Inflammatory macrophage treated with lipopolysaccharide for 1 hour (primary cell): ENCODE data around the gene SPTBN1.

Experiments used
- DNase-seq, 2 donors: peaks; one replicate each; pipeline ENCODE4 v3.0.0-alpha.2; 2020 to 2022

Gene SPTBN1

DNA sequence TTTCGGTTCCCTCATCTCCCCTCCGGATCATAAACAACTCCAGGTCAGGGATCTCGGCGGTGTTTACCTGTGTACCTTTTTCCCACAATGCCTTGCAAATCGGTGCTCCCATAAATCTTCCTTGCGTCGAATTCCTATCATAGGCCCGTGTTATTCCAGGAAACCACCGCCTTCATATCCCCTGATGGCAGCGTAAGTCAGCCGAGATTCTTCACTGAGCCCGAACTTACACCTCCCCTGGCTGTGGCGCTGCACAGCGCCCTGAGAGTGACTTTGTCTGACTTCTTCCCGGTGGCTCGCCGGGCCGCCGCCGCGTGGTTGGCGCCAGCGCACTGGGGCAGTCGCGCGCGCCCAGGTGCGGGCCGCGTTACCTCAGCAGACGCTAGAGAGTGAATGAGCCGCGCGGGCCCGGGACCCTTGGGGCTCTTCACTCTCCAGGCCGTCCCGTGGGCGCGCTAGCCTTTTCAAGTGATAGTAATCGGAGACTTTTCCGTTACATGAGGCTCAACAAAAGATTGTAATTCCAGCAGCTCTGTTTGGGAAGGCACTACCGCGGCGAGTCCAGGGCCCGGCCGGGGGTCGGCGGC, 101.6 kb downstream of the SPTBN1 start:
- DNase-seq, result peak in 1 of 2 donors; percentile 26

GRCh38 chr2:54558188-54559005, 102.3 kb downstream of the SPTBN1 start:
- peak in 1 of 2 donors; percentile 31 for DNase-seq

DNA sequence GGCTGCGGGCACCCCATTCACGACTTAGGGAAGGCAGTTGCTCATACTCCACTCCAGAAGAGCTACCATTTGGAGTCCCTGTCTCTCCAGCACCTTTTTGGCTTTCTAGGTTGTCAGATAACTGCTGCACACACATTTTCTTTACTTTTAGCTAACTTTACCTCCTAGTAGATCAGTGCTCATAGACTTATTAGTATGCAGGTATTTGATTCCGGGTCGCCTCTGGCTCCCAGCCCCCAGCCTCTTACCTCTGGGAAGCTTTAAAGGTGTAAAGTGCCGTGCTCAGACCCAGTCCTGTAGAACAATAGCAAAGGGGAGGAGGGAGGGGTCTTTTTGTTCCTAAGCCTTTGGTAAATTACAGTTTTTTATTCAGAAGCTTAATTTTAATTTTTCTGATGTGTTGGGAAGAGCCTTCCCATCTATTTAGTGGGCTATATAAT, 102.9 kb downstream of the SPTBN1 start:
- DNase-seq, result no peak

DNA sequence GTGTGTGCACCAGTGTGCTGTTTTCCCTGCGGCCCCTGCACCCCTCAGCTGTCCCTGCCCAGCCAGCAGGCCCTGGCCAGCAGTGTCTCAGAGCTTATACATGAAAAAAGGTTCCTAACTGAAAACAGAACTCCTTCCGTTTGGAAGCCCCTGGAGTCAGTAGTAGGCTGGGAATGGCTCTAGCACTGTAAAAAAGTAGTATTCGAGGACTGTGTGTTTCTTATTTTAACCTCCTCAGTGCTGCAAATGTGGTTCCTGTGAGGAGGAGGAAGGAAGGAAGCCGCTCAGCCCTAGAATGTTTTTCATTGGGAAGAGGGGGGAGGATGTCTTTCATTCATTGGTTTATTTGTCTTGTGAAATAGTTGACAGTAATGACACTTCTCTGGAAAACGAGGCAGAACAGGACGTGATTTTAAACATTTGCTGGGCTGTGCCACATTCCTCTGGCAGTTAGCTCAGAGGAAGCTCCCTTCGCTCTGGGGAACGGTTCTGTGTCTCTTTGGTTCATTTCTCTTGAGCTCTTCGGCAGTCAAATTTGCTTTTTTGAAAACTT, 103.5 kb downstream of the SPTBN1 start:
- DNase-seq, result peak; percentile 44 to 51

GRCh38 chr2:54560146-54560881, 104.2 kb downstream of the SPTBN1 start:
- DNase-seq, result peak; percentile 63 to 68

DNA sequence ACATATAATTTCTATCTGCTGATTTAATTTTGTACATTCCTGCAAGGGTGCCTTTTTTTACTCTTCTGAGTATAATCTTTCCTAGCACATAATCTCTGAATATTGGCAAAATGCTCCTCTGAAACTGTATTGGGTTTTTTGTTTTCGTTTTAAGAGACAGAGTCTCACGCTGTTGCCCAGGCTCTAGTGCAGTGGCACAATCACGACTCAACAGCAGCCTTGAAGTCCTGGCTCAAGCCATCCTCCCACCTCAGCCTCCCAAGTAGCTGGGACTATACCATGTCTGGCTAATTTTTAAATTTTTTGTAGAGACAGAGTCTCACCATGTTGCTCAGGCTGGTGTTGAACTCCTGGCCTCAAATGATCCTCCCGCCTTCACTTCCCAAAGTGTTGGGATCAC, 104.9 kb downstream of the SPTBN1 start:
- no peak for DNase-seq

GRCh38 chr2:54564439-54564838, 108.3 kb downstream of the SPTBN1 start:
- no peak for DNase-seq

DNA sequence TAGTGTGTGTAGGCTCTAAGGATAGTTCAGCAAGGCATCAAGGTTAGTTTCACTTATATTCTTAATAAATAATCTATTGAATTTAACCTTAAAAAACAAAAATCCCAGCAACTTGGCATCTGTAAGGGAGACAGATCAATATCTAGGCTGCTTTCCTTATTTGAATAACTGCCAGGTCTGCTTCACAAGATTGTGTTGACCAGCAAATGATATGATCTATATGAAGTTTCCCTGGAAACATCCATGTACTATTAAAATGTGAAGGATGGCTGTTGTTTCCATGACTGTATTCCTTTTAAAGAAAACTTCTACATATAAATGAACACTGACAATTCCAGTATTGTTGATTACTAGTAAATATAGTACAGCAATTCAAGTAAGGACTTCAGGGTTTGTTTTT, 109.4 kb downstream of the SPTBN1 start:
- no peak for DNase-seq

GRCh38 chr2:54566896-54567295, 110.8 kb downstream of the SPTBN1 start:
- DNase-seq, result no peak

DNA sequence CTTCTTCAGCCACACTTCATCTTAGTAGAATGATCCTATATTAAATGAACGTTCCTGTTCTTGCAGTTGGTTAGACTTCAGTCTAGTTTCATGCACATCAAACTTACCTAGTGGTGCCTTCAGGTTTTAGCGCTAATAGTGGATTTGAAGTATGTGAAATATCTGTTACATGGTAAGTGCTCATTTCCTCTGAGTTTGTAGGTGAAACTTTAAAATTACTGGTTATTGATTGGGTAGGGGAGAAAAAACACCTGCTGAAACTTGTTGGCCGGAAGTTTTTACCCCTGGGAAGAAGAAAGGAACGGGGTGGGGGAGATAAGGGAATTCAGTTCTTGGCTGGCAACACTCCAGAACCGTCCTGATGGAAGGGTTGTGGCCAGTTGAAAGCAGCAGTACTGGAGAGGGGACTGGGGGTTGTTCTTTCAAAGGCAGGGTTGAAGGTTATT, 112.8 kb downstream of the SPTBN1 start:
- no peak for DNase-seq

DNA sequence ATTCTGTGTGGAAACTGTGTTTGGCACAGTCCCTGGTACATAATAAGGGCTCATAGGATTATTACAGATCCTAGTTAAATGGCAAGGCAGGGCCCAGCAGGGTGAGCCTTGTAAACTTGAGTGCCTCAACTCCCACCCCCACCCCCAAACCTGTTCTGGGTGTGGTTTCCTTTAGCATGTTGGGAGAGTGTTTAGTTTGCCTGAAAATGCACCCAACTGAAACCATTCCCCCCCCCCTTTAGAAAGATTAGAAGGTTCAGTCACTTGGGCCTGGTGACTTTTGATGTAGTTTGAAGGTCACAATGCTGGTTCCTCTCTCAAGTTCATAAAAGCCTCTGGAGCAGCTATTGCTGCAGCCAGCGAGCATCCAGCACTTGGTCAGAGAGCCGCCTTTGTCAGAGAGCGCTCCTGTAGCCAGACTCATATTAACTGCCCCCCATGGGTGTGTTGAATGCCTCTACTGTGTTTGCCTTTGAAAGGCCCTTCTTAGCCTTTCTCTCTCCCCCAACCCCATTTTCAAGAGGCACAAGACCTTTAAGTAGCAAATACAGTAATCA, 113.7 kb downstream of the SPTBN1 start:
- DNase-seq, result no peak

DNA sequence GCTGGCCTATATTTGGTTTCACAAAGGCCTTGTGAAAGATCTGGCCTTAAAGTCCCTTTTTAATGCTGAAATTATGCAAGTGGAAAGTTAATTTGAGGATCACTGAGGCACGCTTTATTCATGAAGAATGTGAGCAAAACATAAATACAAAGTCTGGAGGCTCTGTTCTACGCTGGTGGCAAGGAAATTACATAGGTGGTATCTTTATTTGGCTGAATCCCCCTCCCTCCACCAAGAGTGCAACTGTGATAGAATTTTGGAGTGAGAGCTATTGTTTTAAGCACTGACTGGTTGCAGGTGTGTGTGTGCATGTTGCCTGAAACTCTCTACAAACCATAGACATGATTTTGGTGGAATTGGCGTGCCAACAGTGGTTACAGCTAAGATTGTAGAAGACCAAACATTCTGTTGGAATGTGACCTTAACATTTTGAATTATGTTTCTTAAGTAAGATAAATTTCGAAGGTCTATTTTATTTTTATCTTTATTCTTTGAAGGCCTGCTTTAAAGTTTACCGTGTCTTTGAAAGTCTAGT, 114.3 kb downstream of the SPTBN1 start:
- no peak for DNase-seq

DNA sequence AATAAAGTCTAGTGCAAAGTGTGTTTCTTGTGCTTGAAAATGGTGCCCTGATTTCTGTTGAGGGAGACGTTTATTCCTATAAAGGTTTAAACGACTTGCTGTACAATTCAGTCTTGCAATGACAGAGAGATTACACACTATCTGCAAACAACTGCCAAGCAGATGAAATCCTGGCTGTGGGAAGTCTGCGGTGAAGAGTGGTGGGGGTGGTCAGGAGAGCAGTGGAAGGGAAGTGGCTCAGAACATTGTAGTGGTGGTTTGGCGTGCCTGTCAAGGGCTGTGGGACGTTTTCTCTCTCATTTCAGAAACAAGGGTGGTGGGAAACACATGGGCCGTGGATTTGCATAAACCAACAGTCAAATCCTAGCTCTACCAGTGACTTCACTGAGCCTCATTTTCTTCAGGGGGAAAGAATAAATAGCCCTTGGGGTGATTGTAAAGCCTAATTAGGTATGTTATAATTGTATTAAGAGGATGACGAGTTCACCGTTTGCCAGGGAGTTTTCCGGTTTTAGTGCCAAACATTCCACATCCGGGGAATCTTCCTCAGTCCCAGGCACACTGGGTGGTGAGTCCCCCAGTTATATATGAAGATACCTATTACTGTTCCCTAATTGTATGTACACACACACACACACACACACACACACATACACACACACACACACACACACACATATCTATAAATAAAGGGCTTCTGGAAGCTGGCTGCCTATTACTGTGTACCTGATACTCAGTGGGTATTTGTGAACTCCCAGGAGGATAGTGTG, 115.0 kb downstream of the SPTBN1 start:
- DNase-seq, result peak; percentile 80 to 86

GRCh38 chr2:54572262-54572635, 116.1 kb downstream of the SPTBN1 start:
- no peak for DNase-seq

- no peak for DNase-seq
Measured at GRCh38 chr2:54572636-54573536, 116.8 kb downstream of the SPTBN1 start.

GRCh38 chr2:54573537-54573919, 117.4 kb downstream of the SPTBN1 start:
- DNase-seq, result no peak

DNA sequence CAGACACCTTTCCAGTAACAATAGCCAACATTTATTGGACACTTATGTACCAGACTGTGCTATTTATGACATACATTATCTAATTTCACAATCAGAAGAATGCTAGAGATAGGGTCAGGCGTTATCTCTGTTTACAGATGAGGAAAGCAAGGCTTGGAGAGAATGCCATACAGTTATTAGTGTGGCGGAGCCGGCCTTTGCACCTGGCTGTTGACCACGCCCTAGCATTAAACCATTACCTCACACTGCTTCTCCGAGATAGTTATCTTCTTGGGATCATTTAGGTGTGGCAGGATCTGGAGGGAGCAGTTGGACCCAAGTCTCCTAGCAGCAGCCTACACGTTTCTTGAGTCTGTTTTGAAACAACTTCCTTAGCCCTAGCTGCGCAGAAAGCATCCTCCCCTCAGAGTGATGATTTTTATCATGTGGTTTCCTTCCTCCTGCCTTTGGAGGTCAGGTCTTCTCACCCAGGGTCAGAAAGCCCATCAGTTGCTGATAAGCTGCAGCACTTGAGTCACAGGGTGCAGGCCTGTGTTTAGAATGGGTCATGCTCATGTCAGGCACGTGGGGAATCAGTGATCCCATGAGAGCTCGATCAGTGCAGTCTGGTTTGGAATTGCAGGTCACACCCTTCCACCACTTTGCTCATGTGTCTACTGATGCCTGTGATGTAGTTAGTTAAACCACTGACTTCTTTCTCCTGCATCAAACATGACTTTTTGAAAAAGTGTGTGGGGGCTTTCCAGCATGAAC, 118.2 kb downstream of the SPTBN1 start:
- DNase-seq, result peak in 1 of 2 donors; percentile 63

GRCh38 chr2:54574860-54575247, 118.7 kb downstream of the SPTBN1 start:
- DNase-seq, result no peak

GRCh38 chr2:54575379-54575888, 119.3 kb downstream of the SPTBN1 start:
- DNase-seq, result no peak

DNA sequence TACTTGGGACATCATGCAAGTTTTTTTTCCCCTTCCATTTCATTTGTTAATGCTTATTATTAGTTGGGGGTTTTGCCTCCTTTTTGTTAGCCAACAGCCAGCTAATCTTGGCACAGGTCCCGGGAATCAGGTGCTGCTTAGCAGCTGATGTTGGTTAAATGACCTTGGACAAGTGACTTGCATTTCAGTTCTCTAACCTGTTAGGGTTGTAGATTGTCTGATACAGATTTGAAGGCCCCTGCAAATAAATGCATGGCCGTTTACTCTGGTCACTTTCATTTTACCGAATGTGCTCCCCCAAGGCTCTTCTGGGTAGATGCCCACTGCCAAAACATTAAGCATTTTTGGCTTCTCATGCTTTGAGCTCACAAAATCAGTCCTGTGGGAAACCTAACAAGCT, 120.9 kb downstream of the SPTBN1 start:
- DNase-seq, result no peak
